HepG2 (cell line): ENCODE measurements around the gene TRMU. TPM values are rescaled to one million over a fixed set of nuclear protein-coding genes. Genes with fewer than 3 reads are reported as not detected.
A peak's percentile ranks its signal among the peaks of the same experiment; 100 is the strongest.

Experiments
- ATAC-seq: fragments of 200-7000 bp; cut with Tn5 transposase; 3 replicates; pipeline ENCODE4 v1.9.1; 2020; ENCODE audit warnings: mild to moderate bottlenecking, moderate library complexity
- BruUV-seq: library from RNA; stranded (reverse); fragments of 400-500 nt; replicated peaks from 2 replicates; lab custom pipeline; 2021; lab: Mats Ljungman, UMichigan
- CTCF ChIA-PET: fragments of 300-600 bp; formaldehyde crosslinking; extraction: SDS; loops from one replicate; lab custom pipeline; 2021; ENCODE audit warnings: low total read pairs, inconsistent platforms, low intra/inter-chr PET ratio; lab: Yijun Ruan, JAX
- POLR2A ChIA-PET: fragments of 350-600 bp; sonication (Branson Sonifier 250); formaldehyde crosslinking; loops from one replicate; lab custom pipeline; 2020; ENCODE audit warnings: antibody characterized with exemption, inconsistent platforms; lab: Yijun Ruan, JAX
- DNase-seq: peaks from one replicate; pipeline ENCODE4 v3.0.0-alpha.2; 2015; ENCODE audit warnings: low spot score
- FAIRE-seq: peaks from 3 replicates; lab custom pipeline; 2011; peaks lifted over from hg19 to GRCh38; lab: Jason Lieb, UNC
- H2AFZ ChIP-seq: one replicate; pipeline ENCODE4 v1.6.1; 2011; ENCODE audit warnings: low read length, inconsistent platforms
- H3K27ac ChIP-seq: fragments of 300-600 bp; 3 replicates; pipeline ENCODE4 v1.8.0; 2011; ENCODE audit warnings: mixed run types, mild to moderate bottlenecking, mixed read lengths, low read length, inconsistent platforms; ENCODE audit not compliant: insufficient read depth; ENCODE audit errors: extremely low read length
- H3K27me3 ChIP-seq, 2 experiments: fragments of 200-600 bp in 1 of 2; 2 replicates in 1 of 2; 3 replicates in 1 of 2; pipeline versions ENCODE4 v1.6.0 to v1.8.0; 2011; ENCODE audit warnings: low read length in 2 of 2, mild to moderate bottlenecking in 2 of 2, moderate library complexity in 2 of 2, inconsistent platforms in 1 of 2; ENCODE audit not compliant: insufficient read depth in 2 of 2, control insufficient read depth in 1 of 2
- H3K36me3 ChIP-seq, 2 experiments: fragments of 200-600 bp in 1 of 2; replicated peaks in 1 of 2; 2 replicates in 1 of 2; 3 replicates in 1 of 2; pipeline versions ENCODE4 v1.5.1 to v1.8.0; 2011; ENCODE audit warnings: low read length in 2 of 2, inconsistent platforms in 1 of 2; ENCODE audit not compliant: insufficient read depth in 2 of 2, control insufficient read depth in 1 of 2
- H3K4me1 ChIP-seq: 2 replicates; pipeline ENCODE4 v1.5.1; 2012; ENCODE audit warnings: low read length, inconsistent platforms; ENCODE audit not compliant: insufficient read depth
- H3K4me2 ChIP-seq: 2 replicates; pipeline ENCODE4 v1.6.0; 2011; ENCODE audit warnings: low read depth, low read length, inconsistent platforms
- H3K4me3 ChIP-seq, 3 experiments: fragments of 200-600 bp in 1 of 3; sonication (generic), shearing (Covaris generic) in 1 of 3; replicated peaks in 1 of 3; 2 replicates each; pipeline ENCODE4 v1.5.1; 2011 to 2016; ENCODE audit warnings: low read length in 3 of 3, inconsistent platforms in 2 of 3, low read depth in 2 of 3, mild to moderate bottlenecking in 2 of 3, control low read depth in 1 of 3, mixed read lengths in 1 of 3; ENCODE audit not compliant: insufficient read depth in 1 of 3
- H3K79me2 ChIP-seq: one replicate; pipeline ENCODE4 v1.6.1; 2011; ENCODE audit warnings: low read length, inconsistent platforms; ENCODE audit not compliant: insufficient read depth
- H3K9ac ChIP-seq: 2 replicates; pipeline ENCODE4 v1.6.0; 2011; ENCODE audit warnings: mild to moderate bottlenecking, low read depth, low read length, inconsistent platforms; ENCODE audit not compliant: insufficient read depth
- H3K9me3 ChIP-seq: 2 replicates; pipeline ENCODE4 v1.5.1; 2012; ENCODE audit warnings: mild to moderate bottlenecking, low read length
- H4K20me1 ChIP-seq: 2 replicates; pipeline ENCODE4 v1.6.0; 2011; ENCODE audit warnings: inconsistent platforms, mild to moderate bottlenecking, low read length, moderate library complexity; ENCODE audit not compliant: insufficient read depth
- AGO2 ChIP-seq: fragments of 200-400 bp; formaldehyde crosslinking; optimal IDR thresholded peaks from 2 replicates; pipeline ENCODE3; 2017; ENCODE audit warnings: mild to moderate bottlenecking, low read depth, low read length, moderate library complexity
- HIVEP1 ChIP-seq: sonication (generic); formaldehyde crosslinking; IDR thresholded peaks from 2 replicates; pipeline ENCODE4 v1.4.0; 2020; ENCODE audit warnings: mild to moderate bottlenecking, missing genetic modification reagents
- HOXA3 ChIP-seq: sonication (generic); formaldehyde crosslinking; IDR thresholded peaks from 2 replicates; pipeline ENCODE4 v1.5.0; 2020; ENCODE audit warnings: missing genetic modification reagents
- PCBP2 ChIP-seq: fragments of 200-400 bp; formaldehyde crosslinking; optimal IDR thresholded peaks from 2 replicates; pipeline ENCODE3; 2018; ENCODE audit warnings: low read length, low read depth; ENCODE audit not compliant: poor library complexity, severe bottlenecking
- WGBS: methylation state at CpG from one replicate; pipeline ENCODE4 v1.1.6; 2017; ENCODE audit warnings: low lambda C conversion rate; 5-methylcytosine and 5-hydroxymethylcytosine counted together
- in situ Hi-C: cut with HindIII; loops from 2 replicates; pipeline ENCODE4 v1.10.0; 2017; ENCODE audit warnings: low pct_unique_long_range_greater_than_20kb; ENCODE audit not compliant: extremely low pct_ligation_motif_present
- intact Hi-C: fragments of 100-400 bp; cut with micrococcal nuclease; formaldehyde crosslinking; loops from one replicate; pipeline ENCODE4 v1.10.0; 2022; ENCODE audit not compliant: unreplicated experiment
- polyA plus RNA-seq, 8 experiments: library from polyadenylated mRNA; depleted of rRNA in 3 of 8; stranded (reverse) in 7 of 8; unstranded in 1 of 8; fragments of >200 nt; fragmentation: Illumina TruSeq in 4 of 8; extraction: Trizol in 4 of 8; gene quantifications; 2 replicates each; pipeline versions ENCODE4 v1.2.1 to v1.2.3, GENCODE V29; 2011 to 2016; ENCODE audit warnings: low read depth in 4 of 8, missing spikeins in 1 of 8, mixed read lengths in 1 of 8; ENCODE audit not compliant: insufficient read depth in 1 of 8
- total RNA-seq, 5 experiments: library from RNA; depleted of rRNA; stranded (reverse); fragments of >200 nt; fragmentation: Illumina TruSeq; extraction: Trizol; gene quantifications; 2 replicates each; pipeline ENCODE4 v1.2.3, GENCODE V29; 2016; ENCODE audit warnings: low read depth in 1 of 5
- TF ChIP-seq, protein P1 (sequence below): fragments of 450-650 bp; IDR thresholded peaks from 2 replicates; pipeline ENCODE4 v1.6.1; 2017
- TF ChIP-seq, protein P2 (sequence below): sonication (generic); formaldehyde crosslinking; IDR thresholded peaks from 2 replicates; pipeline ENCODE4 v1.4.0; 2020; ENCODE audit warnings: missing genetic modification reagents, mild to moderate bottlenecking, borderline replicate concordance

The TRMU gene
- total and polyA plus RNA-seq, 2 of the 13 experiments (the other 11 are each of a cell fraction or from before 2014, with no cell fraction given) = 31.0 to 50.2 TPM

DNA sequence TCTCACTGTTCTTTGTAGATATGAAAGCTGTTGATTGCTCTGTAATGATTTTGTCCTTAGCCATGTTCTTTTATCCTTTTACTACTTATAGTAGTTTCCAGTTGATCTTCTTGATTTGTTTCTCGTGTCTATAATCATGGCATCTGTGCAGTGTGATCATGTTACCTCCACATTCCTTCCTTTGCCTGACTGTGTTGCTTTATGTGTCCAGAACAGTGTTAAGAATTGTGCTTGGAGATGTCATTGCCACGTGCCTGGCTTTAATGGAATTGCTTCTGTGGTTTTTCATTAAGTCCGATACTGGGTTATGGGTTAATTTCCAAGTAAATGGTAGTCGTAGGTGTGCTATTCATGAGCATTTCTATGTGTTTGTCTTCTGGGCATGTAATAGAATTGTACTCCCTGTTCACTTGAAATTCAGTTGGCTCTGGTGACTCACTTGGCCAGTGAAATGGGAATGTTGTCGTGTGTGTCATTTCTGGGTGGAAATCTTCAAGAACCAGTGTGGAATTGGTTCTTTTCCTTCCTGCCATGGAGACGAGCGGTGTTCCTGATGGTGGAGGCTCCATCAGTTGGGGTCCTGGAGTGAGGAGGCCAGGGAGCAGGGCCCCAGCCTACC lies 32.1 kb upstream of the TRMU start (continued):
- TF ChIP-seq HOXA3 (CRISPR knock-in tag) = no peak
- TF ChIP-seq, all 625 proteins: peak for 0

DNA sequence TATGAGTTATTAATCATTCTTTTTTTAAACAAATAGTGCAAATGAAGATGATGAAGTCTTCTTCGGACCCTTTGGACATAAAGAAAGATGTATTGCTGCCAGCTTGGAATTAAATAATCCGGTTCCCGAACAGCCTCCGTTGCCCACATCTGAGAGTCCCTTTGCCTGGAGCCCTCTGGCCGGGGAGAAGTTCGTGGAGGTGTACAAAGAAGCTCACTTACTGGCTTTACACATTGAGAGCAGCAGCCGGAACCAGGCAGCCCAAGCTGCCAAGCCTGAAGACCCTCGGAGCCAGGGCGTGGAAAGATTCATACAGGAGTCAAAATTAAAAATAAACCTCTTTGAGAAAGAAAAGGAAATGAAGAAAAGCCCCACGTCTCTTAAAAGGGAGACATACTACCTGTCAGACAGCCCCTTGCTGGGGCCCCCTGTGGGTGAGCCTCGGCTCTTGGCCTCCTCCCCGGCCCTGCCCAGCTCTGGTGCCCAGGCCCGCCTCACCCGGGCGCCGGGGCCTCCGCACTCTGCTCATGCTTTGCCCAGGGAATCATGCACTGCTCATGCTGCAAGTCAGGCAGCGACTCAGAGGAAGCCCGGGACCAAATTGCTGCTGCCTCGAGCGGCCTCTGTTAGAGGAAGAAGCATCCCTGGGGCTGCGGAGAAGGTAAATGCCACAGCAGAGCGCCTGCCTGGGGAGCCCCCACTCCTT lies 27.1 kb upstream of the TRMU start:
- Histone ChIP-seq H3K79me2 (peaks cover 24% of the 10 kb centered on the region), H3K36me3 (peaks cover 8 to 34% of the 10 kb centered on the region in 2 experiments; a peak in 4 of 5 replicates), H4K20me1 (no peaks in the 10 kb centered on the region), H3K9ac (no peak overlapping the region), H2AFZ (no peak overlapping the region), H3K4me3 (no peak overlapping the region), H3K9me3 (no peaks in the 10 kb centered on the region), H3K27ac (no peak overlapping the region), H3K27me3 (no peaks in the 10 kb centered on the region), H3K4me1 (0 out of 2 replicates have a peak, but pooled peaks cover 5% of the 10 kb centered on the region), H3K4me2 (no peak overlapping the region)
- intact Hi-C loops (no loop called here), in situ Hi-C loops (no loop called here)
- TF ChIP-seq AGO2 (peak; percentile 26), PCBP2 (no peak), HIVEP1 (CRISPR knock-in tag) (no peak)
- TF ChIP-seq, protein P1, sequence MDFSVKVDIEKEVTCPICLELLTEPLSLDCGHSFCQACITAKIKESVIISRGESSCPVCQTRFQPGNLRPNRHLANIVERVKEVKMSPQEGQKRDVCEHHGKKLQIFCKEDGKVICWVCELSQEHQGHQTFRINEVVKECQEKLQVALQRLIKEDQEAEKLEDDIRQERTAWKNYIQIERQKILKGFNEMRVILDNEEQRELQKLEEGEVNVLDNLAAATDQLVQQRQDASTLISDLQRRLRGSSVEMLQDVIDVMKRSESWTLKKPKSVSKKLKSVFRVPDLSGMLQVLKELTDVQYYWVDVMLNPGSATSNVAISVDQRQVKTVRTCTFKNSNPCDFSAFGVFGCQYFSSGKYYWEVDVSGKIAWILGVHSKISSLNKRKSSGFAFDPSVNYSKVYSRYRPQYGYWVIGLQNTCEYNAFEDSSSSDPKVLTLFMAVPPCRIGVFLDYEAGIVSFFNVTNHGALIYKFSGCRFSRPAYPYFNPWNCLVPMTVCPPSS = no peak
- TF ChIP-seq, protein P2, sequence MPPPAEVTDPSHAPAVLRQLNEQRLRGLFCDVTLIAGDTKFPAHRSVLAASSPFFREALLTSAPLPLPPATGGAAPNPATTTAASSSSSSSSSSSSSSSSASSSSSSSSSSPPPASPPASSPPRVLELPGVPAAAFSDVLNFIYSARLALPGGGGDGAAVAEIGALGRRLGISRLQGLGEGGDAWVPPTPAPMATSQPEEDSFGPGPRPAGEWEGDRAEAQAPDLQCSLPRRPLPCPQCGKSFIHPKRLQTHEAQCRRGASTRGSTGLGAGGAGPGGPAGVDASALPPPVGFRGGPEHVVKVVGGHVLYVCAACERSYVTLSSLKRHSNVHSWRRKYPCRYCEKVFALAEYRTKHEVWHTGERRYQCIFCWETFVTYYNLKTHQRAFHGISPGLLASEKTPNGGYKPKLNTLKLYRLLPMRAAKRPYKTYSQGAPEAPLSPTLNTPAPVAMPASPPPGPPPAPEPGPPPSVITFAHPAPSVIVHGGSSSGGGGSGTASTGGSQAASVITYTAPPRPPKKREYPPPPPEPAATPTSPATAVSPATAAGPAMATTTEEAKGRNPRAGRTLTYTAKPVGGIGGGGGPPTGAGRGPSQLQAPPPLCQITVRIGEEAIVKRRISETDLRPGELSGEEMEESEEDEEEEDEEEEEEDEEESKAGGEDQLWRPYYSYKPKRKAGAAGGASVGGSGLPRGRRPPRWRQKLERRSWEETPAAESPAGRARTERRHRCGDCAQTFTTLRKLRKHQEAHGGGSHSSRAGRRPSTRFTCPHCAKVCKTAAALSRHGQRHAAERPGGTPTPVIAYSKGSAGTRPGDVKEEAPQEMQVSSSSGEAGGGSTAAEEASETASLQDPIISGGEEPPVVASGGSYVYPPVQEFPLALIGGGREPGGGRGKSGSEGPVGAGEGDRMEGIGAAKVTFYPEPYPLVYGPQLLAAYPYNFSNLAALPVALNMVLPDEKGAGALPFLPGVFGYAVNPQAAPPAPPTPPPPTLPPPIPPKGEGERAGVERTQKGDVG (CRISPR knock-in tag) = no peak
- POLR2A ChIA-PET = no interaction called here
- ATAC-seq = no peak
- no peak for DNase-seq
- CTCF ChIA-PET = no interaction called here
- FAIRE-seq = no peak
- whole genome bisulfite sequencing = 99% methylated on average over 23 of the region's 23 CpGs
- TSS peak; percentile 70 for BruUV-seq
